LNCaP clone FGC (cell line): Measurements from ENCODE around the gene MED23.

Experiments used
- DNase-seq: peaks from one replicate; pipeline ENCODE4 v3.0.0-alpha.2; 2011; ENCODE audit warnings: low read depth
- H3K4me3 ChIP-seq: 2 replicates; pipeline ENCODE4 v1.5.1; 2011; ENCODE audit warnings: mild to moderate bottlenecking, low read depth, low read length, control low read depth
- TF ChIP-seq, protein P1 (sequence below): IDR thresholded peaks from 2 replicates; pipeline ENCODE4 v1.5.1; 2012; ENCODE audit warnings: mild to moderate bottlenecking; ENCODE audit not compliant: control insufficient read depth, insufficient read depth; ENCODE audit errors: extremely low read depth

The MED23 gene

DNA sequence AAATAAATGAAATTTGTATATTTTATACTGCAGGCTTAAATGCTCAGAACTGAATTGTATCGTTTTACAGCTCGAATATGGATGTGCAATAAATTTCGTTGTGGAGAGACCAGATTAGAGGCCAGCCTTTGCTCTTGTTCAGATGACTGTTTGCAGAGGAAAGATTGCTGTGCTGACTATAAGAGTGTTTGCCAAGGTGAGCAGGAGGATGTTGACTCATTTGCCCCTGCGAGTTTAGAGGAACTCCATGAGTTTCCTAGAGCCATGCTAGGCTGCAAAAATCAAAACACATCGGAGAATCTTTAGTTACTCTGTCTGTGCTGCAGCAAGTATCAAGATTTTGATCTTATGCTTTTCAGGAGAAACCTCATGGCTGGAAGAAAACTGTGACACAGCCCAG, 24.4 kb upstream of the MED23 start:
- TF ChIP-seq, protein P1, sequence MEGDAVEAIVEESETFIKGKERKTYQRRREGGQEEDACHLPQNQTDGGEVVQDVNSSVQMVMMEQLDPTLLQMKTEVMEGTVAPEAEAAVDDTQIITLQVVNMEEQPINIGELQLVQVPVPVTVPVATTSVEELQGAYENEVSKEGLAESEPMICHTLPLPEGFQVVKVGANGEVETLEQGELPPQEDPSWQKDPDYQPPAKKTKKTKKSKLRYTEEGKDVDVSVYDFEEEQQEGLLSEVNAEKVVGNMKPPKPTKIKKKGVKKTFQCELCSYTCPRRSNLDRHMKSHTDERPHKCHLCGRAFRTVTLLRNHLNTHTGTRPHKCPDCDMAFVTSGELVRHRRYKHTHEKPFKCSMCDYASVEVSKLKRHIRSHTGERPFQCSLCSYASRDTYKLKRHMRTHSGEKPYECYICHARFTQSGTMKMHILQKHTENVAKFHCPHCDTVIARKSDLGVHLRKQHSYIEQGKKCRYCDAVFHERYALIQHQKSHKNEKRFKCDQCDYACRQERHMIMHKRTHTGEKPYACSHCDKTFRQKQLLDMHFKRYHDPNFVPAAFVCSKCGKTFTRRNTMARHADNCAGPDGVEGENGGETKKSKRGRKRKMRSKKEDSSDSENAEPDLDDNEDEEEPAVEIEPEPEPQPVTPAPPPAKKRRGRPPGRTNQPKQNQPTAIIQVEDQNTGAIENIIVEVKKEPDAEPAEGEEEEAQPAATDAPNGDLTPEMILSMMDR = no peak
- peak overlapping the region; percentile 33; the same call in 1 of the 2 replicates for H3K4me3 ChIP-seq
- DNase-seq = peak; percentile 88

DNA sequence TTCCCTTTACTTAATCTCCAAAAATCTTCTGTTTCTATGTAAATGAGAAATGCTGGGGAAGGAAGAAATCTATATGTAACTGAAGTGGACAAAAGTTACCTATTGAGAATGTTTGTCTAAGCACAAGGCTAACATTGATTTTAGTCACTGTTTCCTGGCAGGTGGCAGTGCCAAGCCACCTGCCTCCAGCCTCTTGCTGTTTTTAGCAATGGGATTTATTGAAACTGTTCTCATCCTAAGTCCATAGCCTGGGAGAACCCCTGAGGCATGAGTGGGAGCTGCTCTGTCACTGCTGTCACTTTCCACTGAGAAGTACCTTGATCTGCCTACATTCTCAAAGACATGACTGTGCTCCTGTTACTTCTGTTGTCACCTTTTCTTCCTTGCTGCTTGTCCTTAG, 23.7 kb upstream of the MED23 start:
- peak; percentile 94 for DNase-seq
- peak overlapping the region; percentile 33 for H3K4me3 ChIP-seq
- TF ChIP-seq, protein P1 = no peak

GRCh38 chr6:131646249-131646670, 18.2 kb upstream of the MED23 start:
- no peak overlapping the region for H3K4me3 ChIP-seq
- no peak for DNase-seq
- TF ChIP-seq, protein P1 = no peak

GRCh38 chr6:131645846-131646245, 17.8 kb upstream of the MED23 start:
- no peak overlapping the region for H3K4me3 ChIP-seq
- no peak for DNase-seq
- TF ChIP-seq, protein P1 = no peak

- TF ChIP-seq, protein P1 = no peak
- DNase-seq = no peak
- H3K4me3 ChIP-seq = no peak overlapping the region
Measured at GRCh38 chr6:131644921-131645320, 16.9 kb upstream of the MED23 start.

- TF ChIP-seq, protein P1 = no peak
- no peak for DNase-seq
- no peak overlapping the region for H3K4me3 ChIP-seq
Measured at GRCh38 chr6:131643855-131644460, 15.9 kb upstream of the MED23 start.
